Activated CD4-positive, alpha-beta T cell treated with anti-CD3 and anti-CD28 coated beads for 48 hours (primary cell): ENCODE results near the gene TXLNA.
A peak's percentile ranks its signal among the peaks of the same experiment; 100 is the strongest.

Source experiments
- DNase-seq: peaks from one replicate; pipeline ENCODE4 v3.0.0-alpha.2; 2020

The TXLNA gene

GRCh38 chr1:32215629-32216480, 36.4 kb downstream of the TXLNA start:
- DNase-seq, result peak; percentile 71

- DNase-seq, result no peak
These were observed 37.1 kb downstream of the TXLNA start for GRCh38 chr1:32216566-32216965.

- no peak for DNase-seq
These were observed 39.5 kb downstream of the TXLNA start for GRCh38 chr1:32219022-32219421.

GRCh38 chr1:32220746-32221580, 41.5 kb downstream of the TXLNA start:
- DNase-seq, result no peak

- DNase-seq, result no peak
These were observed 42.1 kb downstream of the TXLNA start for GRCh38 chr1:32221581-32221979.

GRCh38 chr1:32221980-32222755, 42.7 kb downstream of the TXLNA start, which contains the start of the genes EIF3I and TMEM234:
TSS of gene EIF3I (plus strand) at chr1:32222407. CDS start at chr1:32222442, 35 bp downstream.
TSS of gene TMEM234 (minus strand) at chr1:32222353. CDS start at chr1:32222322, 31 bp downstream.
- DNase-seq, result peak; percentile 93

GRCh38 chr1:32223683-32224082, 44.2 kb downstream of the TXLNA start:
- DNase-seq, result no peak

- no peak for DNase-seq
These were observed 44.8 kb downstream of the TXLNA start for GRCh38 chr1:32224285-32224684.

- DNase-seq, result no peak
These were observed 49.3 kb downstream of the TXLNA start for GRCh38 chr1:32228771-32229170.

GRCh38 chr1:32231843-32232432, 52.5 kb downstream of the TXLNA start:
- no peak for DNase-seq

- no peak for DNase-seq
These were observed 53.3 kb downstream of the TXLNA start for GRCh38 chr1:32232558-32233304.

- DNase-seq, result no peak
These were observed 55.3 kb downstream of the TXLNA start for GRCh38 chr1:32234792-32235191.

- no peak for DNase-seq
These were observed 59.9 kb downstream of the TXLNA start for GRCh38 chr1:32239337-32239736.

- no peak for DNase-seq
These were observed 60.3 kb downstream of the TXLNA start for GRCh38 chr1:32239790-32240139.

- peak; percentile 57 for DNase-seq
These were observed 60.9 kb downstream of the TXLNA start for GRCh38 chr1:32240140-32240951.

- DNase-seq, result peak; percentile 48
These were observed 61.7 kb downstream of the TXLNA start for GRCh38 chr1:32241001-32241763.

GRCh38 chr1:32242341-32242851, 62.9 kb downstream of the TXLNA start:
- no peak for DNase-seq

GRCh38 chr1:32246888-32247273, 67.4 kb downstream of the TXLNA start, which contains the start of gene FAM167B:
TSS of gene FAM167B (plus strand) at chr1:32247222. CDS start at chr1:32247422, 200 bp downstream.
- no peak for DNase-seq

- no peak for DNase-seq
These were observed 68.0 kb downstream of the TXLNA start for GRCh38 chr1:32247452-32247851.
